CD4-positive, alpha-beta T cell treated with Interleukin-21 for 1 hour (primary cell): Measurements from ENCODE around the gene NXPH3.

Experiments used
- DNase-seq: peaks from one replicate; pipeline ENCODE4 v3.0.0-alpha.2; 2020

The NXPH3 gene

GRCh38 chr17:49596613-49597244 lies 21.1 kb downstream of the NXPH3 start:
- DNase-seq = no peak

- no peak for DNase-seq
These were observed 21.8 kb downstream of the NXPH3 start for GRCh38 chr17:49597436-49597835.

DNA sequence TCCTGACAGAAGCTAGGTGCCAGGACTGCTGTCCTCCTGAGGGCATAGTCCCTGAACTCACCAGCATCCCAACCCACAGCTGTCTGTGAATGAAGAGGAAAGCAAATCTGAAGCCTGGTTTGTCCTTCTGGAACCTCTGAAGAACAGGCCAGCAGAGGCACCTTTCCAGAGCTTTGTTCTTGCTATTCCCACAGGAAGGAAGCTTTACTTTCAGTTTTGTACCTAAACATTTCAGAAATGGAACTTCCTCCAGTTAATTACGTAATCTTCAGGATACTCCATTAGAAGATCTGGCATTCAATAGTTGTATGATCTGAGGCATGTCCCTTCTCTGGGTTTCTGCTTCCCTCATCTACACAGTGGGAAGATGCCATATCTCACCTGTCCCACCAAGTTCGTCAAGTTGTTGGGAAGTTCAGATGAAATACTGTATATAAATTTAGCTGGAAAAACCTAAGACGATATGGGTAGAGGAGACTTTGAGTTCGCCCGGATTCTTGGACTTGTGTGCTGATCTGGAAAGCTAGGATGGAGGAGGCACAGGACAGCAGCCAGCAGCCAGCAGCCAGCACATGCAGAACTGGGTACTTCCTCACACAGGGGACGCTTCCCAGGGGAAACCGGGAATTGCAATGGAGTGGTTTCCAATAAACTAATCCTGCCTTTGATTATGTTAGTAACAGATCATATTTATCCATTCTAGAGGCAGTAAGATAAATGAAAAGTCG lies 22.4 kb downstream of the NXPH3 start:
- DNase-seq = no peak

GRCh38 chr17:49598918-49599317 lies 23.2 kb downstream of the NXPH3 start:
- no peak for DNase-seq

- no peak for DNase-seq
These were observed 25.3 kb downstream of the NXPH3 start for GRCh38 chr17:49600949-49601348.

- no peak for DNase-seq
These were observed 27.1 kb downstream of the NXPH3 start for GRCh38 chr17:49602783-49603182.

GRCh38 chr17:49603238-49603637 lies 27.6 kb downstream of the NXPH3 start:
- DNase-seq = no peak

DNA sequence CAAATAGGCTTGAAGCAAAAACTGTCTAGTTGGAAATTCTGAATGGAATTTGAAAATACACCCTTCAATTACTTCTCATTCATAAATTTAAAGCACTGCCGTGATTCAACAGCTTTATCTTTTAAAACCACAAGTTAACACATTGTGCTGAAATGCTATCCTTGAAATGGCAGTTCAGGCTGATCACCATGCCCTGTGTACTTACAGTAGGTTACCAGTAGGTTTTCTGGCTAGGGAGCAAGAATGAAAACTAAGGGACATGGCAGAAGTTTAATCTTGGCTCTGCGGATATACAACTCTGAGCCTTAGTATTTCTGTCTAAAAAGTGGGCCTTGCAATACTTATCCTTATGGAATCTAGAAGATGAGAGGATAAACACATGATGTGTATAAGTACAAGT lies 28.0 kb downstream of the NXPH3 start:
- DNase-seq = no peak

GRCh38 chr17:49604314-49604869 lies 28.7 kb downstream of the NXPH3 start:
- no peak for DNase-seq

- DNase-seq = no peak
These were observed 35.4 kb downstream of the NXPH3 start for GRCh38 chr17:49610883-49611584.

GRCh38 chr17:49612726-49613125 lies 37.1 kb downstream of the NXPH3 start:
- DNase-seq = no peak

DNA sequence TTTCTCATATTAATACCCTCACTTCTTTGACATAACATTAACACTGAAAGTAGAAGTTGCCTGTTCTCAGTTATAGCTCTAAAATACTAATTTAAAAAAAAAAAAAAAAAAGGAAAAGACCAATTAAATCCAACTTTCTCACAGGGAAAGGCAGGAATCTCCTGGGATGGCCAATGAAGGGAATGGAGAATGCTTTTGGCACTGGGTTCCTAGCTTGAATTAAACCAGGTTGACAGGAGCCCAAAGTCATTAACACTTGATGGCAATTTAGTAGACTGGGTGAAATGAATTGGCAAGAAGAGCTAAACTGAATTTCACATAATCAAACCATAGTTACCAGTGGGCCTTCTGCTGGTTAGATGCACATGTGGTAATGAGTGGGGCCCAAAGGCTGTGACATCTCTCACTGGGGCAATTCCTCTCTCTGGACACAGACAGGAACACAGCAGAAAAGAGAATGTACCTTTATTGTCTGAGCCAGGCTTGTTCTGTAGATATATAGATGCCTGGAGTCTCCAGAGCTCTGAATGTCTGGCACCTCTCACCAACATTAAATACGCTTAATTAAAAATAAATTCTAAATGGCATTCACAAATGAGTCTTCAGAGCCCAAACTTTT lies 37.6 kb downstream of the NXPH3 start:
- no peak for DNase-seq

DNA sequence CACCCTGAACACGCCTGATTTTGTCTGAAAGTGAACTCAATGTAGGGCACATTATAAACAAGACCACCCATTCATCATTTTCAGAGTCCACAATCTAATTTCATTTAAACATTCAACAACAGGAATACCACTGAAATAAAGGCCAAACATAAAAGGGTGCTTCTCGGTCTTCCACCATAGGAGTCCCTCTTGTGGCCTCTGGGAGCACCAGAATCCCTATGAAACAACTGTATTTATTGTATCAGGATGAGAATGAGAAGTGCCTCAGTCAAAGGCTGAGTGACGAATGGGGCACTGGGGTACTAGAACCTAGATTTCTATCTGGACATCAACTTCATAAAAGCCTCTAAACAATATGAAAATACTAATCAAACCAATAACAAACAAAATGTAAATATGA lies 40.4 kb downstream of the NXPH3 start:
- DNase-seq = no peak

- DNase-seq = no peak
These were observed 41.0 kb downstream of the NXPH3 start for GRCh38 chr17:49616601-49617131.

GRCh38 chr17:49618028-49618611 lies 42.4 kb downstream of the NXPH3 start:
- peak; percentile 4 for DNase-seq

DNA sequence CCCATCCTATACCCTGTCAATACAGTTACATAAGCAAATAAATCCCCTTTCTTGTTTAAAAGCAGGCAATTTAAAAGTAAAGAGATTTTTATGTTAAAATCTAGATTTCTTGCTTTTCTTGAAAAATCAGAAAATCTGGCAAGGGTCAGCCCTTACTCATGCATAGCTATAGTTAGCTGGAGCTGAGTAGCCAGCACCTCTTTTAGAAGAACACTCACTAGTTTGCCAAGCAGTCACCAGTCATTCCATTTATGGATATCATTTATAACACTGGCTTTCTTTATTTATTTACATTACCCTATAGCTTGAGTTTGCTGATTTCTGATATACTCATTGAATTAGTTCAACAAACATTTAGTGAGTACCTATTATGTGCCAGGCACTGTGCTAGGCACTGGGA lies 45.7 kb downstream of the NXPH3 start:
- DNase-seq = no peak

DNA sequence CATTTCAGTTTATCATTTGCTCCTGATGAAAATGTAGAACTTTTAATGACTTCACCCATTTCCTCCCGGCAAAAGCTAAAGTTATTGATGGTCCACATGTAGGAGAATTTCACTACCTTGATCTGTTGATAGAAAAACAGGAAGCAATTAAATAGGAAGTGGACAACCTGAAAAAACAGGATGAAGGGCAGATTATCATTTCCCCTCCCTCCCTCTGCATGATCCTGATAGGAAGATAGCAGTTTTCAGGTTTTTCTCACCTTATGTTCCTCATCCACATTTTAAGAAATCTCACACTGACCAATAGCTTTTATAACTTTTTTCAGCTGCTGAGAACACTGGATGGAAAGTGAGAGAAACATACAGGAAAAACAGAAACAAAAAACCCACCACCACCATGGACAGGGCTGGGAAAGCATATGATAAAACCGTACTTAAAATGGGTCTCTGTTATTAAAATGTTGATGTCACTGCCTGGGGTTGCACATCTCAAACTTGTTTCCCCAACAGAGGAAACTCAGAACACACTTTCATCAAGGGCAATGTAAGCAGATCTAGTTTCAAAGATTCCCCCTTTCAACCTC lies 46.4 kb downstream of the NXPH3 start:
- DNase-seq = no peak

DNA sequence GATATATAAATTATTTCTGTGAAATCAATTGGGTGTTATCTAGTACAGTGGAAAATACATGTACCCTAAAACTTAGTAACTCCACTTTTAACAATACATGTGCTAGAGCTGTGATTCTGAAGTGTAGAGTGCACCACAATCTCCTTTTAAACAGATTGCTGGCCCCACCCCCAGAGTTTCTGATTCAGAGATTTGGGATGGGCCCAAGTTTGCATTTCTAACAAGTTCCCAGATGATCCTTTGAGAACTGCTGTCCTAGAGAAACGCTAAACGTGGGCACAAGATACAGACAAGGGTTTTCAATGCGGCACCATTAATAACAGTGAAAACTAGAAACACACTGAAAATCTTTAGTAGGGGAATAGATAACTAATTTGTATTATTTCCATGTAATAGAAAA lies 49.2 kb downstream of the NXPH3 start:
- DNase-seq = no peak

- no peak for DNase-seq
These were observed 53.8 kb downstream of the NXPH3 start for GRCh38 chr17:49629447-49629846.

DNA sequence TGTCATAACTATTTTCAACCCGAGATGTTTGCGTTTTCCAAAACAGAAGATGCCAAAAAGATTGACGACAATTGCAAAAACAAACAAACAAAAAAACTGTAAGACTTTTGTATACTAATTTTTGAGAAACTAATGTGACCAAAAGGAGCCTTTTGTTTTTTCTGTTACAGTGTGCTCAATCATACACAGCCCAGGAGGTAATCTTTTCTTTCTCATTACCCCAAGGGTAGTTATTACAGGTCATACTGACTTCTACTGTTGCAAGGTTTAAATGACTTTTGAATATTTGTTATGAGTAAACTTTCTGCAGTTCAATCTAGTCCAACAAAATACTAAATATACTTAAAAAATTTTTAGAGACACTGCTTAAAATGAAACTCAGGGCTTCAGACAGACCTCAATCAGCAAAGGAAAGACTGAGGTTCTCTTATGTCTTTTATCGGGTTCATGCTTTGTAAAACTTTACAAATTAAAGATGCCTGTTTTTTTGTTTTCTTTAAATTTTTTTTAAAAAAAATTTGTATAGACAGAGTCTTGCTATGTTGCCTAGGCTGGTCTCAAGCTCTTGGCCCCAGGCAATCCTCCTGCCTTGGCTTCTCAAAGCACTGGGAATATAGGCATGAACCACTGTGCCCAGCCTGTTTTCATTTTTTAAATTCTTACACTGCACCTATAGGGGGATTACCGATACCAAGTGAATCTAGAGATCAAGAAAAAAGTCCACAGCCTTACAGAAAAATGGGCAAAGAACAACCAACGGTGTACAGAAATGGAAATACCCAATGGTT lies 54.6 kb downstream of the NXPH3 start:
- no peak for DNase-seq

GRCh38 chr17:49631496-49631895 lies 55.8 kb downstream of the NXPH3 start:
- DNase-seq = no peak
